GM23248 (cell line): ENCODE measurements around the gene CNDP1.

Experiments
- EZH2 ChIP-seq: fragments of 200-600 bp; sonication (generic); IDR thresholded peaks from 2 replicates; pipeline ENCODE4 v1.6.1; 2018; ENCODE audit warnings: antibody characterized with exemption, mild to moderate bottlenecking; ENCODE audit not compliant: insufficient read depth, poor library complexity, severe bottlenecking
- EZH2phosphoT487 ChIP-seq: fragments of 200-600 bp; sonication (generic); IDR thresholded peaks from 2 replicates; pipeline ENCODE4 v1.6.1; 2018; ENCODE audit warnings: antibody characterized with exemption, moderate library complexity, mild to moderate bottlenecking, low read depth; ENCODE audit not compliant: insufficient read depth

DNA sequence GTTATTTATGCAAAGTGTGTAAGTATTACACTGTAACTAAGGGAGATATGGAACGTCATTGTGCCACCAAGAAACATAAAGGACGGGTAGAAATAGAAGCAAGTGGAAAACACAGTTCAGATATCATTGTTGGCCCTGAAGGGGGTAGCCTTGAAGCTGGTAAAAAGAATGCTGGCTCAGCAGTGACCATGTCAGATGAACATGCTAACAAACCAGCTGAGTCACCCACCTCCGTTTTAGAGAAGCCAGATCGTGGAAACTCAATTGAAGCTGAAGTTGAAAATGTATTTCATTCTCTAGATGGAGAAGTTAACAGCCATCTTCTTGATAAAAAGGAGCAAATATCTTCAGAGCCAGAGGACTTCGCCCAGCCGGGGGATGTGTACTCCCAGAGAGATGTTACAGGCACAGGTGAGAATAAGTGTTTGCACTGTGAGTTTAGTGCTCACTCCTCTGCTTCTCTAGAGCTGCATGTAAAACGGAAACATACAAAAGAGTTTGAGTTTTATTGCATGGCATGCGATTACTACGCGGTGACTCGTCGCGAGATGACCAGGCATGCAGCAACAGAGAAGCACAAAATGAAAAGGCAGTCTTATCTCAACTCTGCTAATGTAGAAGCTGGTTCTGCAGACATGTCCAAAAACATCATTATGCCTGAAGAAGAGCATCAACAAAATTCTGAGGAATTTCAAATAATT lies 99.5 kb downstream of the CNDP1 start:
- TF ChIP-seq EZH2phosphoT487 = no peak
- no peak for TF ChIP-seq EZH2
